Endothelial cell of umbilical vein (primary cell): ENCODE data around the gene GTF2A2. TPM values are rescaled to one million over a fixed set of nuclear protein-coding genes. Genes with fewer than 3 reads are reported as not detected.

Experiments used
- BruUV-seq: library from RNA; stranded (reverse); fragments of 400-500 nt; replicated peaks from 2 replicates; lab custom pipeline; 2021; lab: Mats Ljungman, UMichigan
- CTCF ChIA-PET: fragments of 300-600, 350-600 bp; sonication (Branson Sonifier 250); formaldehyde crosslinking; loops from one replicate; lab custom pipeline; 2021; ENCODE audit warnings: antibody characterized with exemption, inconsistent platforms; lab: Charles Lee
- POLR2A ChIA-PET: fragments of 300-600, 350-600 bp; sonication (Branson Sonifier 250); formaldehyde crosslinking; loops from one replicate; lab custom pipeline; 2021; ENCODE audit warnings: antibody characterized with exemption, inconsistent platforms; lab: Charles Lee
- DNase-seq: peaks from one replicate; pipeline ENCODE4 v3.0.0-alpha.2; 2011; ENCODE audit warnings: low read depth, low spot score
- FAIRE-seq: peaks from 2 replicates; lab custom pipeline; 2011; peaks lifted over from hg19 to GRCh38; lab: Jason Lieb, UNC
- H2AFZ ChIP-seq: 2 replicates; pipeline ENCODE4 v1.6.0; 2012; ENCODE audit warnings: low read depth, low read length, control low read depth, inconsistent platforms
- H3K27ac ChIP-seq: 2 replicates; pipeline ENCODE4 v1.5.1; 2011; ENCODE audit warnings: low read depth, mild to moderate bottlenecking, control low read depth, low read length, moderate library complexity; ENCODE audit not compliant: insufficient read depth
- H3K27me3 ChIP-seq, 2 experiments: 2 replicates each; pipeline versions ENCODE4 v1.6.0 to v1.6.1; 2011; ENCODE audit warnings: low read length in 2 of 2, mixed read lengths in 1 of 2; ENCODE audit not compliant: control insufficient read depth in 2 of 2, insufficient read depth in 2 of 2
- H3K36me3 ChIP-seq, 2 experiments: 2 replicates in 1 of 2; 3 replicates in 1 of 2; pipeline ENCODE4 v1.5.1; 2011; ENCODE audit warnings: low read length in 2 of 2, mild to moderate bottlenecking in 1 of 2, moderate library complexity in 1 of 2; ENCODE audit not compliant: control insufficient read depth in 2 of 2, insufficient read depth in 2 of 2; ENCODE audit errors: extremely low read depth in 1 of 2
- H3K4me1 ChIP-seq: 3 replicates; pipeline ENCODE4 v1.5.1; 2011; ENCODE audit warnings: mild to moderate bottlenecking, low read length; ENCODE audit not compliant: control insufficient read depth, insufficient read depth; ENCODE audit errors: extremely low read depth
- H3K4me2 ChIP-seq: 2 replicates; pipeline ENCODE4 v1.6.1; 2011; ENCODE audit warnings: low read length, control low read depth, mixed read lengths; ENCODE audit not compliant: insufficient read depth
- H3K4me3 ChIP-seq, 3 experiments: fragments of 200-600 bp in 1 of 3; sonication (generic), shearing (Covaris generic) in 1 of 3; replicated peaks in 1 of 3; 2 replicates each; pipeline ENCODE4 v1.5.1; 2011 to 2016; ENCODE audit warnings: control low read depth in 3 of 3, low read length in 3 of 3, mild to moderate bottlenecking in 2 of 3, inconsistent platforms in 1 of 3, low read depth in 1 of 3, moderate library complexity in 1 of 3; ENCODE audit not compliant: insufficient read depth in 1 of 3
- H3K79me2 ChIP-seq: 2 replicates; pipeline ENCODE4 v1.6.0; 2012; ENCODE audit warnings: low read length, inconsistent platforms; ENCODE audit not compliant: control insufficient read depth, insufficient read depth
- H3K9ac ChIP-seq: replicated peaks from 2 replicates; pipeline ENCODE3; 2011; ENCODE audit warnings: low read length, control low read depth; ENCODE audit not compliant: insufficient read depth; ENCODE audit errors: extremely low read depth
- H3K9me1 ChIP-seq: replicated peaks from 3 replicates; pipeline ENCODE4 v1.6.0; 2011; ENCODE audit warnings: mild to moderate bottlenecking, low read length; ENCODE audit not compliant: control insufficient read depth, insufficient read depth; ENCODE audit errors: extremely low read depth
- H3K9me3 ChIP-seq: replicated peaks from 2 replicates; pipeline ENCODE4 v1.5.1; 2012; ENCODE audit warnings: low read length, inconsistent platforms; ENCODE audit not compliant: control insufficient read depth, insufficient read depth
- H4K20me1 ChIP-seq: replicated peaks from 2 replicates; pipeline ENCODE3; 2011; ENCODE audit warnings: mild to moderate bottlenecking, low read length; ENCODE audit not compliant: control insufficient read depth, insufficient read depth; ENCODE audit errors: extremely low read depth
- CTCF ChIP-seq, 2 donors: IDR thresholded peaks; 1 replicate in 1 of 2; 2 replicates in 1 of 2; pipeline ENCODE4 v1.5.1; 2011; ENCODE audit warnings: low read length in 2 of 2, mild to moderate bottlenecking in 2 of 2, moderate library complexity in 2 of 2, control low read depth in 1 of 2, inconsistent platforms in 1 of 2, low read depth in 1 of 2; ENCODE audit not compliant: insufficient read depth in 1 of 2; ENCODE audit errors: extremely low read depth in 1 of 2
- EZH2 ChIP-seq: IDR thresholded peaks from 2 replicates; pipeline ENCODE4 v1.6.1; 2012; ENCODE audit warnings: borderline replicate concordance, low read depth, mild to moderate bottlenecking, moderate library complexity, low read length, inconsistent platforms; ENCODE audit not compliant: severe bottlenecking
- FOS ChIP-seq: IDR thresholded peaks from 2 replicates; pipeline ENCODE4 v1.6.1; 2011; ENCODE audit warnings: mild to moderate bottlenecking, low read length, moderate library complexity, borderline replicate concordance; ENCODE audit not compliant: insufficient read depth
- GATA2 ChIP-seq: IDR thresholded peaks from 2 replicates; pipeline ENCODE4 v1.7.0; 2011; ENCODE audit warnings: low read depth, mild to moderate bottlenecking, moderate library complexity, mixed read lengths, low read length; ENCODE audit not compliant: insufficient read length, insufficient read depth
- JUN ChIP-seq: IDR thresholded peaks from 2 replicates; pipeline ENCODE4 v1.6.1; 2011; ENCODE audit warnings: borderline replicate concordance, low read depth; ENCODE audit not compliant: insufficient read length, insufficient read depth
- MYC ChIP-seq: IDR thresholded peaks from one replicate; pipeline ENCODE4 v1.6.1; 2011; ENCODE audit warnings: mild to moderate bottlenecking, low read depth, low read length
- POLR2A ChIP-seq: IDR thresholded peaks from 2 replicates; pipeline ENCODE4 v1.6.1; 2012; ENCODE audit warnings: low read depth, mild to moderate bottlenecking, control low read depth, low read length
- POLR2AphosphoS5 ChIP-seq: IDR thresholded peaks from 2 replicates; pipeline ENCODE4 v1.6.1; 2012; ENCODE audit warnings: low read depth, mild to moderate bottlenecking, control low read depth, low read length, moderate library complexity; ENCODE audit not compliant: insufficient read depth
- dilution Hi-C: fragments of 300-500 bp; cut with MboI; formaldehyde crosslinking; loops from one replicate; pipeline ENCODE4 v1.15.0; 2019; ENCODE audit warnings: low sequenced_read_pairs; ENCODE audit not compliant: extremely low pct_ligation_motif_present
- intact Hi-C: fragments of 100-400 bp; cut with micrococcal nuclease; formaldehyde crosslinking; loops from one replicate; pipeline ENCODE4 v1.10.0; 2022
- polyA plus RNA-seq, 4 experiments: library from polyadenylated mRNA; depleted of rRNA in 3 of 4; stranded (reverse) in 3 of 4; unstranded in 1 of 4; fragments of >200 nt; gene quantifications; 2 replicates each; pipeline versions ENCODE4 v1.2.1 to v1.2.3, GENCODE V29; 2011 to 2012; ENCODE audit warnings: missing spikeins in 1 of 4
- total RNA-seq: library from RNA; stranded (reverse); gene quantifications from 2 replicates; pipeline ENCODE4 v1.2.3, GENCODE V29; 2021
- TF ChIP-seq, protein P1 (sequence below): IDR thresholded peaks from 2 replicates; pipeline ENCODE4 v1.6.1; 2011; ENCODE audit not compliant: insufficient read depth, insufficient read length

The GTF2A2 gene
- total and polyA plus RNA-seq, 2 donors (not counting 3 experiments of a cell fraction or from before 2014, with no cell fraction given): 67.9 to 128 TPM

GRCh38 chr15:59594493-59594942, 62.8 kb downstream of the GTF2A2 start:
- peaks cover 3 to 4% of the 10 kb centered on the region in 2 experiments for H3K27me3 ChIP-seq
- H3K9me1 ChIP-seq: no peaks in the 10 kb centered on the region
- intact Hi-C loops: no loop called here
- no TSS peak for BruUV-seq
- no peak for TF ChIP-seq EZH2
- no peak for TF ChIP-seq POLR2AphosphoS5
- no peak for TF ChIP-seq FOS
- no peak for TF ChIP-seq JUN
- no peak for TF ChIP-seq CTCF (IDR thresholded peaks at IDR 0.05; ENCODE audit: extremely low read depth in 1 of 2, insufficient read depth in 1 of 2, low read depth in 1 of 2, low read length in 2 of 2)
- TF ChIP-seq GATA2: no peak
- no peak for TF ChIP-seq MYC
- TF ChIP-seq, protein P1, sequence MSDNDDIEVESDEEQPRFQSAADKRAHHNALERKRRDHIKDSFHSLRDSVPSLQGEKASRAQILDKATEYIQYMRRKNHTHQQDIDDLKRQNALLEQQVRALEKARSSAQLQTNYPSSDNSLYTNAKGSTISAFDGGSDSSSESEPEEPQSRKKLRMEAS: no peak
- no peak for TF ChIP-seq POLR2A
- H3K9ac ChIP-seq: no peak overlapping the region
- DNase-seq (peak; percentile 23), FAIRE-seq (peak; percentile 43)
- no peaks in the 10 kb centered on the region for H4K20me1 ChIP-seq
- H3K79me2 ChIP-seq: no peaks in the 10 kb centered on the region
- no peak overlapping the region for H3K27ac ChIP-seq
- no peak overlapping the region for H3K4me3 ChIP-seq
- H3K4me1 ChIP-seq: no peaks in the 10 kb centered on the region
- no peaks in the 10 kb centered on the region for H3K9me3 ChIP-seq
- H3K4me2 ChIP-seq: no peak overlapping the region
- peak overlapping the region; percentile 55 for H2AFZ ChIP-seq
- H3K36me3 ChIP-seq: no peaks in the 10 kb centered on the region
- POLR2A ChIA-PET: no interaction called here
- dilution Hi-C loops: no loop called here
- CTCF ChIA-PET: interaction anchor here (0.7 to 2.2 kb wide), 5 partner anchors 9 to 66 kb away, joined by 3 to 9 read pairs (median 4); no protein-coding TSS in a partner anchor
